HepG2 (cell line): ENCODE measurements around the gene AMBRA1. TPM values are rescaled to one million over a fixed set of nuclear protein-coding genes. Genes with fewer than 3 reads are reported as not detected.

ENCODE experiments used
- CEBPB ChIP-seq: IDR thresholded peaks from 2 replicates; pipeline ENCODE4 v1.6.1; 2011; ENCODE audit warnings: low read depth, low read length, improper control_type of control experiment, borderline replicate concordance
- CHD2 ChIP-seq: IDR thresholded peaks from 2 replicates; pipeline ENCODE4 v1.6.1; 2011; ENCODE audit warnings: low read depth, low read length, improper control_type of control experiment
- FOSL2 ChIP-seq: sonication (generic); formaldehyde crosslinking; IDR thresholded peaks from 2 replicates; pipeline ENCODE4 v1.4.0; 2020; ENCODE audit warnings: missing genetic modification reagents
- HOXA5 ChIP-seq: sonication (generic); formaldehyde crosslinking; IDR thresholded peaks from 2 replicates; pipeline ENCODE4 v1.4.0; 2020; ENCODE audit warnings: missing genetic modification reagents
- POLR2AphosphoS5 ChIP-seq: IDR thresholded peaks from 2 replicates; pipeline ENCODE4 v1.6.1; 2012; ENCODE audit warnings: low read depth, low read length
- SYNCRIP ChIP-seq: fragments of 200-400 bp; formaldehyde crosslinking; IDR thresholded peaks from 2 replicates; pipeline ENCODE4 v1.6.1; 2018; ENCODE audit warnings: mild to moderate bottlenecking, low read depth, low read length; ENCODE audit not compliant: insufficient read depth
- WIZ ChIP-seq: sonication (generic); formaldehyde crosslinking; IDR thresholded peaks from 2 replicates; pipeline ENCODE4 v1.5.1; 2020; ENCODE audit warnings: mild to moderate bottlenecking, missing genetic modification reagents
- ZNF30 ChIP-seq: sonication (generic); formaldehyde crosslinking; IDR thresholded peaks from 2 replicates; pipeline ENCODE4 v1.5.0; 2020; ENCODE audit warnings: mild to moderate bottlenecking, missing genetic modification reagents
- ZNF569 ChIP-seq: sonication (generic); formaldehyde crosslinking; IDR thresholded peaks from 2 replicates; pipeline ENCODE4 v1.5.0; 2020; ENCODE audit warnings: mild to moderate bottlenecking, missing genetic modification reagents, moderate library complexity, borderline replicate concordance
- ZSCAN30 ChIP-seq: sonication (generic); formaldehyde crosslinking; IDR thresholded peaks from 2 replicates; pipeline ENCODE4 v1.5.0; 2020; ENCODE audit warnings: mild to moderate bottlenecking, missing genetic modification reagents
- polyA plus RNA-seq, 8 experiments: library from polyadenylated mRNA; depleted of rRNA in 3 of 8; stranded (reverse) in 7 of 8; unstranded in 1 of 8; fragments of >200 nt; fragmentation: Illumina TruSeq in 4 of 8; extraction: Trizol in 4 of 8; gene quantifications; 2 replicates each; pipeline versions ENCODE4 v1.2.1 to v1.2.3, GENCODE V29; 2011 to 2016; ENCODE audit warnings: low read depth in 4 of 8, missing spikeins in 1 of 8, mixed read lengths in 1 of 8; ENCODE audit not compliant: insufficient read depth in 1 of 8
- total RNA-seq, 5 experiments: library from RNA; depleted of rRNA; stranded (reverse); fragments of >200 nt; fragmentation: Illumina TruSeq; extraction: Trizol; gene quantifications; 2 replicates each; pipeline ENCODE4 v1.2.3, GENCODE V29; 2016; ENCODE audit warnings: low read depth in 1 of 5
- TF ChIP-seq, protein P1 (sequence below), 2 experiments: sonication (generic) in 1 of 2; formaldehyde crosslinking in 1 of 2; IDR thresholded peaks; 2 replicates each; pipeline versions ENCODE4 v1.4.0 to v1.6.1; 2016 to 2020; ENCODE audit warnings: borderline replicate concordance in 1 of 2, low read depth in 1 of 2, mild to moderate bottlenecking in 1 of 2, missing genetic modification reagents in 1 of 2
- TF ChIP-seq, protein P2 (sequence below): sonication (generic); formaldehyde crosslinking; IDR thresholded peaks from 2 replicates; pipeline ENCODE4 v1.5.0; 2020; ENCODE audit warnings: missing genetic modification reagents
- TF ChIP-seq, protein P3 (sequence below): sonication (generic); formaldehyde crosslinking; IDR thresholded peaks from 2 replicates; pipeline ENCODE4 v1.4.0; 2020; ENCODE audit warnings: mild to moderate bottlenecking, low read depth, missing genetic modification reagents
- TF ChIP-seq, protein P4 (sequence below): sonication (generic); formaldehyde crosslinking; IDR thresholded peaks from 2 replicates; pipeline ENCODE4 v1.4.0; 2020; ENCODE audit warnings: missing genetic modification reagents, mild to moderate bottlenecking, borderline replicate concordance
- TF ChIP-seq, protein P5 (sequence below): sonication (generic); formaldehyde crosslinking; IDR thresholded peaks from 2 replicates; pipeline ENCODE4; 2020; ENCODE audit warnings: missing genetic modification reagents, mild to moderate bottlenecking, borderline replicate concordance

The AMBRA1 gene
- total and polyA plus RNA-seq, 2 of the 13 experiments (the other 11 are each of a cell fraction or from before 2014, with no cell fraction given) = 15.7 to 26.0 TPM

DNA sequence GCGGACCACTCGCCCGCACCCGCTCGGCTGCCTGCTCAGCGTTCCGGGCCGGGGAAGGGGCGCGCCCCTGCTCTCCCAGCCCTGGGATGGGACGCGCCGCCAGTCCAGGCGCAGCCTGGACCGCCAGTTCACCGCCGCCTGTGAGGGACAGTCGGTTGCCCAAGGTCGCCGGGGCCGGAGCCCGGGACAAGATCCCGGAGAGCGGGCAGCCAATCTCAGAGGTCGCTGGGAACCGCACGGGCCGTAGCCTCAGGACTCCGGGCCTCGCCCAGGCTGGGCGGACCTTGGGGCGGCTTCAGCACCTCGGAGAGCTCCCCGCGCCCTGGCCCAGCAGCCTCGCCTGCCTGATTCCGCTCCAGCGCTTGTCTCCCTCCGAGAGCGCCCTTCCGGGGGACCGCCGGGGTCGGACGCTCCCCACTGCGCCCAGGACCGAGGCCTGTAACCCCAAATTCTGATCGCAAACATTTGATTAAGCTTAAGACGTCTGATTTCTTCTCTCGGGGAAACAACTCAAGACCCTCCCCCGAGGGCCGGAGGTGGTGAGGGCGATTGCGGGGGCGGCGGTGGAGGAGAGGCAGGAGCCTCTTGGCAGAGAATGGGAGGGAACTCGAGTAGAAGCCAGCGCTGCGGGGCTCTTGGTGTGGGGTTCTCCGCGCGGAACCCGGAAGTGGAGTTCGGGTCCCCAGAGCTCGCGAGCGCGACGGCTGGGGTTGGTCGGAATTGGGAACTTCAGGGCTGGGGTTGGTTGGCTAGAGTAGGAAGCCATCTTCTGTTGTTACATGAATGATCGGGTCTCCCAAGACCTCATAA is 201.2 kb downstream of the AMBRA1 start (continued):
- TF ChIP-seq ZSCAN30 (CRISPR knock-in tag) = no peak
- TF ChIP-seq ZNF30 (CRISPR knock-in tag) = peak; percentile 95; the same call in 1 of the 2 replicates
- TF ChIP-seq, protein P1, sequence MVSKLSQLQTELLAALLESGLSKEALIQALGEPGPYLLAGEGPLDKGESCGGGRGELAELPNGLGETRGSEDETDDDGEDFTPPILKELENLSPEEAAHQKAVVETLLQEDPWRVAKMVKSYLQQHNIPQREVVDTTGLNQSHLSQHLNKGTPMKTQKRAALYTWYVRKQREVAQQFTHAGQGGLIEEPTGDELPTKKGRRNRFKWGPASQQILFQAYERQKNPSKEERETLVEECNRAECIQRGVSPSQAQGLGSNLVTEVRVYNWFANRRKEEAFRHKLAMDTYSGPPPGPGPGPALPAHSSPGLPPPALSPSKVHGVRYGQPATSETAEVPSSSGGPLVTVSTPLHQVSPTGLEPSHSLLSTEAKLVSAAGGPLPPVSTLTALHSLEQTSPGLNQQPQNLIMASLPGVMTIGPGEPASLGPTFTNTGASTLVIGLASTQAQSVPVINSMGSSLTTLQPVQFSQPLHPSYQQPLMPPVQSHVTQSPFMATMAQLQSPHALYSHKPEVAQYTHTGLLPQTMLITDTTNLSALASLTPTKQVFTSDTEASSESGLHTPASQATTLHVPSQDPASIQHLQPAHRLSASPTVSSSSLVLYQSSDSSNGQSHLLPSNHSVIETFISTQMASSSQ (IDR thresholded peaks at IDR 0.05; ENCODE audit: low read depth) = no peak
- TF ChIP-seq, protein P1 (CRISPR knock-in tag; IDR thresholded peaks at IDR 0.05; ENCODE audit: borderline replicate concordance) = no peak
- no peak for TF ChIP-seq CHD2
- TF ChIP-seq, protein P2, sequence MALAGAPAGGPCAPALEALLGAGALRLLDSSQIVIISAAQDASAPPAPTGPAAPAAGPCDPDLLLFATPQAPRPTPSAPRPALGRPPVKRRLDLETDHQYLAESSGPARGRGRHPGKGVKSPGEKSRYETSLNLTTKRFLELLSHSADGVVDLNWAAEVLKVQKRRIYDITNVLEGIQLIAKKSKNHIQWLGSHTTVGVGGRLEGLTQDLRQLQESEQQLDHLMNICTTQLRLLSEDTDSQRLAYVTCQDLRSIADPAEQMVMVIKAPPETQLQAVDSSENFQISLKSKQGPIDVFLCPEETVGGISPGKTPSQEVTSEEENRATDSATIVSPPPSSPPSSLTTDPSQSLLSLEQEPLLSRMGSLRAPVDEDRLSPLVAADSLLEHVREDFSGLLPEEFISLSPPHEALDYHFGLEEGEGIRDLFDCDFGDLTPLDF (CRISPR knock-in tag) = peak; percentile 91
- TF ChIP-seq, protein P3, sequence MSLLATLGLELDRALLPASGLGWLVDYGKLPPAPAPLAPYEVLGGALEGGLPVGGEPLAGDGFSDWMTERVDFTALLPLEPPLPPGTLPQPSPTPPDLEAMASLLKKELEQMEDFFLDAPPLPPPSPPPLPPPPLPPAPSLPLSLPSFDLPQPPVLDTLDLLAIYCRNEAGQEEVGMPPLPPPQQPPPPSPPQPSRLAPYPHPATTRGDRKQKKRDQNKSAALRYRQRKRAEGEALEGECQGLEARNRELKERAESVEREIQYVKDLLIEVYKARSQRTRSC (CRISPR knock-in tag) = peak; percentile 86; the same call in 1 of the 2 replicates
- TF ChIP-seq, protein P4, sequence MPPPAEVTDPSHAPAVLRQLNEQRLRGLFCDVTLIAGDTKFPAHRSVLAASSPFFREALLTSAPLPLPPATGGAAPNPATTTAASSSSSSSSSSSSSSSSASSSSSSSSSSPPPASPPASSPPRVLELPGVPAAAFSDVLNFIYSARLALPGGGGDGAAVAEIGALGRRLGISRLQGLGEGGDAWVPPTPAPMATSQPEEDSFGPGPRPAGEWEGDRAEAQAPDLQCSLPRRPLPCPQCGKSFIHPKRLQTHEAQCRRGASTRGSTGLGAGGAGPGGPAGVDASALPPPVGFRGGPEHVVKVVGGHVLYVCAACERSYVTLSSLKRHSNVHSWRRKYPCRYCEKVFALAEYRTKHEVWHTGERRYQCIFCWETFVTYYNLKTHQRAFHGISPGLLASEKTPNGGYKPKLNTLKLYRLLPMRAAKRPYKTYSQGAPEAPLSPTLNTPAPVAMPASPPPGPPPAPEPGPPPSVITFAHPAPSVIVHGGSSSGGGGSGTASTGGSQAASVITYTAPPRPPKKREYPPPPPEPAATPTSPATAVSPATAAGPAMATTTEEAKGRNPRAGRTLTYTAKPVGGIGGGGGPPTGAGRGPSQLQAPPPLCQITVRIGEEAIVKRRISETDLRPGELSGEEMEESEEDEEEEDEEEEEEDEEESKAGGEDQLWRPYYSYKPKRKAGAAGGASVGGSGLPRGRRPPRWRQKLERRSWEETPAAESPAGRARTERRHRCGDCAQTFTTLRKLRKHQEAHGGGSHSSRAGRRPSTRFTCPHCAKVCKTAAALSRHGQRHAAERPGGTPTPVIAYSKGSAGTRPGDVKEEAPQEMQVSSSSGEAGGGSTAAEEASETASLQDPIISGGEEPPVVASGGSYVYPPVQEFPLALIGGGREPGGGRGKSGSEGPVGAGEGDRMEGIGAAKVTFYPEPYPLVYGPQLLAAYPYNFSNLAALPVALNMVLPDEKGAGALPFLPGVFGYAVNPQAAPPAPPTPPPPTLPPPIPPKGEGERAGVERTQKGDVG = peak; percentile 92; the same call in 1 of the 2 replicates
- no peak for TF ChIP-seq ZNF569 (CRISPR knock-in tag)
- peak; percentile 99 for TF ChIP-seq WIZ (CRISPR knock-in tag)
- TF ChIP-seq, protein P5, sequence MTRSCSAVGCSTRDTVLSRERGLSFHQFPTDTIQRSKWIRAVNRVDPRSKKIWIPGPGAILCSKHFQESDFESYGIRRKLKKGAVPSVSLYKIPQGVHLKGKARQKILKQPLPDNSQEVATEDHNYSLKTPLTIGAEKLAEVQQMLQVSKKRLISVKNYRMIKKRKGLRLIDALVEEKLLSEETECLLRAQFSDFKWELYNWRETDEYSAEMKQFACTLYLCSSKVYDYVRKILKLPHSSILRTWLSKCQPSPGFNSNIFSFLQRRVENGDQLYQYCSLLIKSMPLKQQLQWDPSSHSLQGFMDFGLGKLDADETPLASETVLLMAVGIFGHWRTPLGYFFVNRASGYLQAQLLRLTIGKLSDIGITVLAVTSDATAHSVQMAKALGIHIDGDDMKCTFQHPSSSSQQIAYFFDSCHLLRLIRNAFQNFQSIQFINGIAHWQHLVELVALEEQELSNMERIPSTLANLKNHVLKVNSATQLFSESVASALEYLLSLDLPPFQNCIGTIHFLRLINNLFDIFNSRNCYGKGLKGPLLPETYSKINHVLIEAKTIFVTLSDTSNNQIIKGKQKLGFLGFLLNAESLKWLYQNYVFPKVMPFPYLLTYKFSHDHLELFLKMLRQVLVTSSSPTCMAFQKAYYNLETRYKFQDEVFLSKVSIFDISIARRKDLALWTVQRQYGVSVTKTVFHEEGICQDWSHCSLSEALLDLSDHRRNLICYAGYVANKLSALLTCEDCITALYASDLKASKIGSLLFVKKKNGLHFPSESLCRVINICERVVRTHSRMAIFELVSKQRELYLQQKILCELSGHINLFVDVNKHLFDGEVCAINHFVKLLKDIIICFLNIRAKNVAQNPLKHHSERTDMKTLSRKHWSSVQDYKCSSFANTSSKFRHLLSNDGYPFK (CRISPR knock-in tag) = peak; percentile 82
- peak; percentile 78 for TF ChIP-seq FOSL2
- TF ChIP-seq HOXA5 (CRISPR knock-in tag) = peak; percentile 99
- TF ChIP-seq CEBPB = no peak
- no peak for TF ChIP-seq SYNCRIP
- no peak for TF ChIP-seq POLR2AphosphoS5
